Testis (tissue), 2 donors: ENCODE data around the gene CCDC117.

ENCODE experiments used
- CTCF ChIP-seq, 3 experiments: fragments of 450-650 bp in 2 of 3; fragments of 200-600 bp in 1 of 3; sonication (generic) in 1 of 3; IDR thresholded peaks; one replicate each; pipeline ENCODE4 v1.5.1; 2016 to 2019; ENCODE audit warnings: antibody characterized with exemption in 3 of 3, mild to moderate bottlenecking in 2 of 3, moderate library complexity in 1 of 3
- POLR2A ChIP-seq: fragments of 450-650 bp; IDR thresholded peaks from one replicate; pipeline ENCODE4 v1.6.1; 2017; ENCODE audit warnings: antibody characterized with exemption, mild to moderate bottlenecking, moderate library complexity

- no peak for TF ChIP-seq CTCF (IDR thresholded peaks at IDR 0.05)
- no peak for TF ChIP-seq POLR2A
These were observed 44.6 kb downstream of the CCDC117 start for GRCh38 chr22:28817064-28817463.
